ENCODE data around the gene GLI3. TPM values are rescaled to one million over a fixed set of nuclear protein-coding genes. Genes with fewer than 3 reads are reported as not detected.

The GLI3 gene
- total RNA-seq, 1 donor from 2014 or later = 25.5 TPM

- no peak for DNase-seq (ENCODE audit: low spot score)
These were observed 60.9 kb downstream of the GLI3 start for GRCh38 chr7:42175834-42176723.

DNA sequence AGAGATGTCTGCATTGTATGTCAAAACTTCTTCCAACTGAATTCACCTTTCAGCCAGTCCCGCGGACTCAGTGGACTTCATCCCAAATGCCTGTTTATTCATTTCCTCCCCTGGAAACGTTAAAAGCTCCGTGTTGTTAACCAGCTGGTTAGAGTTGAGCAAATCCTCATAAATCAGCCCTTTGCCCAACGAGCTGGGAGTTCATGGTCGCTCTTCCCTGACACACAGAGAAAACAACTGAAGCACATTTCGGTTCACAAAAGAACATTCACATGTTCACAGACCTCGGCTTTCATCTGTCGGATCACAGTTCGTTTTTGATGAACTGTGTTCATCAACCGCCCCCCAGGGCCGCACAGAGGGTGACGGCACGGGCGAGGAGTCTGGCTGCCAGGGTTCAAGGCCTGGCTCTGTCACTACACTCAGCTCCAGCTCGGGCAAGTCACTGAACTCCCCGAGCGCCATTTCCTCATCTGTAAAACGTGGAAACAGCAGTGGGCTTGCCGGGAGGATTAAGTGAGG, 62.6 kb downstream of the GLI3 start:
- DNase-seq (ENCODE audit: low spot score) = no peak

DNA sequence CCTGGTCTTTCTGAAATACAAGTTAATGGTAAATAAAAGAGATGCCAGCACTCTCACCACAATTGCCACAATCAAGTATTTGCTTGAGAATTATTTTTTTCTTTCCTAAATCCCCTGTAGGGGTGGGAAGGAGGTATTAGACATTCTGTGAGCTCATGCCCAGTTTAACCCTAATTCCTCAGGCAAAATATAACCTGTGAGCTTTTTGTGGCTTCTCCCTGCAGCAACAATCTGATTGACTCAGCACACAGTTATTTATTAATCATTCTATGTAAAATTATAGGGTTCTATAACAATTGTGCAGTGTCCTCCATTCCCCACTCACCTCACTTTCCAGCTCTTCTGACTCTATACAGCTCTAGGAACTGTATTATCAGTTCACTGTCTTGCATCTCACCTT, 66.3 kb downstream of the GLI3 start:
- no peak for DNase-seq (ENCODE audit: low spot score)

GRCh38 chr7:42168512-42168911, 68.5 kb downstream of the GLI3 start:
- DNase-seq (ENCODE audit: low spot score) = no peak

GRCh38 chr7:42167631-42168236, 69.3 kb downstream of the GLI3 start:
- no peak for DNase-seq (ENCODE audit: low spot score)

DNA sequence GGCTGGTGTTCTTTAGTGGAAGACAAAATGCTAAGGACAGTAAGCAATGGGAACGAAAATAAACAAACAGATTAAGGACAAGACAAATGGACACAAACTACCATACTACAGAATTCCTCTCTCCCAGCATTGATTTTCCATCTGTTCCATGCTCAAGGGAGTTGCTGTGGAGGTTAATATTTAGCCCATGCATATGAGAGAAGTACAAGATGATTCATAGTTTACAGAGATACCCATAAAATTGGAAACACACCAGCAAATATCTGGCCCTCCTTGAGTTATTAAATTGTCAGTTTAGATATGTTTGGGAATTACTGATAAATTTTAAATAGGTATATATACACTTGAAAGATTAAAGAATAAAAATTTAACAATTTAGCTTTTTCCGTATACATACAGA, 69.8 kb downstream of the GLI3 start:
- DNase-seq (ENCODE audit: low spot score) = no peak

DNA sequence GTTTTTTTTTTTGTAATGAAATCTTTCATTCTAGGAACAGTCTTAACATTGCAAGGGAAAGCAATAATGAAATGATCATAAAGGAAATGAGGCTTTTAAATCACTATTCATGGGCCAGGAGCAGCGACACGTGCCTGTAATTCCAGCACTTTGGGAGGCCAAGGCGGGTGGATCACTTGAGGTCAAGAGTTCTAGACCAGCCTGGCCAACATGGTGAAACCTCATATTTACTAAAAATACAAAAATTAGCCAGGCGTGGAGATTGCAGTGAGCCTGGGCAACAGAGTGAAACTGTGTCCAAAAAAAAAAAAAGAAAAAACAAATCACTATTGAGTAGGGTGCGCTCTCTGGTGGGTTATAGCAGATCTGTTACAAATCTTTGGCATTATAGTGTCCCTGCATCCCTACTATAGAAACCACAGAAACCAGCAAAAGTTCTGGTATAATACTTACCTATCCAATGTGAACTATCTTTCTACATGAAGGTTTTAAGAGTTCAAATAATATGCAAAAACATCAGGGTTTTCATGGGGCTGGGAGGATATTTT, 72.1 kb downstream of the GLI3 start:
- no peak for DNase-seq (ENCODE audit: low spot score)

- DNase-seq (ENCODE audit: low spot score) = no peak
These were observed 74.3 kb downstream of the GLI3 start for GRCh38 chr7:42162560-42163325.

- DNase-seq (ENCODE audit: low spot score) = no peak
These were observed 75.3 kb downstream of the GLI3 start for GRCh38 chr7:42161719-42162118.

DNA sequence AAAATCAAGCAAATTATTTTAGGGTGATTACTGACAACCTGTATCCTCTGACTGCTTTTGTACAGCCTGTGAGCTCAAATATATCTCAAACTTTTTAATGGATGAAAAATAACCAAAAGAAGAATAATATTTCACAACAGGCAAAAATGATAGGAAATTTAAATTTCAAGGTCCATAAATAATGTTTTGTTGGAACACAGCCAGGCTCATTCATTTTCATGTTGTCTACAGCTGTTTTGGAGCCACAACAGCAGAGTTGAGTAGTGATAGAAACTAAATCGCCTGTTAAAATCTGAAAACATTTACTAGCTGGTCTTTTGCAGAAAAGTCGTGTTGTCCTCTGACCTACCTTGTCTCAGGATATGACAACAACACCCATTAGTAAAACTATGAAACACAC, 75.9 kb downstream of the GLI3 start:
- no peak for DNase-seq (ENCODE audit: low spot score)

GRCh38 chr7:42159130-42159529, 77.9 kb downstream of the GLI3 start:
- no peak for DNase-seq (ENCODE audit: low spot score)

- no peak for DNase-seq (ENCODE audit: low spot score)
These were observed 79.9 kb downstream of the GLI3 start for GRCh38 chr7:42156967-42157721.

- no peak for DNase-seq (ENCODE audit: low spot score)
These were observed 80.6 kb downstream of the GLI3 start for GRCh38 chr7:42156291-42156865.

- DNase-seq (ENCODE audit: low spot score) = no peak
These were observed 81.3 kb downstream of the GLI3 start for GRCh38 chr7:42155584-42156290.

DNA sequence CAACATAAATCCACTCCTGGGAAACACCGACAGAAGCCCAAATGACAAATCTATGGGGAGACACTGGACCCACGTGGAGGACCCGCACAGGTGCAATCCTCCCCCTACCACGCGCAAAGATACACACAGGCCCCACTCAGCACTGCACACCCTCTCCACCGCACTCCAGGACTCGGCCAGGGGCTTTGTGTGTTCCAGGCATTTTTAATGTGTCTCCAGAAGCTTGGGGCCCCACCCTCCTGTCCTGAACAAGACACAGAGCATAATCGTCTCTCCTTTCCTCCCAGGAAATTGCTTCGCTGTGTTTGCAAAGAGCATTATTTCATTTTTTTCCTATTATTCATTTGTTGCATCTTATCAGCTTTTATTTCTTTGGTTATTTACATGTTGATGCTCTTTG, 82.8 kb downstream of the GLI3 start:
- no peak for DNase-seq (ENCODE audit: low spot score)

GRCh38 chr7:42152329-42153205, 84.4 kb downstream of the GLI3 start:
- no peak for DNase-seq (ENCODE audit: low spot score)

- no peak for DNase-seq (ENCODE audit: low spot score)
These were observed 85.7 kb downstream of the GLI3 start for GRCh38 chr7:42151309-42151708.

DNA sequence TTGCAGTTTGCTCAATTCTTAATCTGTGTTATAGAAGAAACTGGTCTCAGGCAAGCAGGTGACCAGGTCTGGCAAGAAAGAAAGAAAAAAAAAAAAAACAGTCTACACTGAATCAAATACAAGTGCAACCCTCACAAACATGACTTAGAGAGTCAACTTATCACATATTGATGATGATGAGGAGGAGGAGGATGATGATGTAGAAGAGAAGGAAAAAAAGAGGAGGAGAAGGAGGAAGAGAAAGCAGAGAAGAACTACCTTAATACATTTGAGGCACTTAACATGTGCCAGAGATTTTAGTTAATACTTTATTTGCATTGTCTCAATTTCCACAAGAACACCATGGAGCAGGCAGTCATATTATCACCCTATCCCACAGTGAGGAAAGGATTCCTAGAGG, 91.5 kb downstream of the GLI3 start:
- no peak for DNase-seq (ENCODE audit: low spot score)

GRCh38 chr7:42144604-42145003, 92.4 kb downstream of the GLI3 start:
- no peak for DNase-seq (ENCODE audit: low spot score)
